ENCODE results near the gene MARVELD1.
A peak's percentile ranks its signal among the peaks of the same experiment; 100 is the strongest.

The MARVELD1 gene

DNA sequence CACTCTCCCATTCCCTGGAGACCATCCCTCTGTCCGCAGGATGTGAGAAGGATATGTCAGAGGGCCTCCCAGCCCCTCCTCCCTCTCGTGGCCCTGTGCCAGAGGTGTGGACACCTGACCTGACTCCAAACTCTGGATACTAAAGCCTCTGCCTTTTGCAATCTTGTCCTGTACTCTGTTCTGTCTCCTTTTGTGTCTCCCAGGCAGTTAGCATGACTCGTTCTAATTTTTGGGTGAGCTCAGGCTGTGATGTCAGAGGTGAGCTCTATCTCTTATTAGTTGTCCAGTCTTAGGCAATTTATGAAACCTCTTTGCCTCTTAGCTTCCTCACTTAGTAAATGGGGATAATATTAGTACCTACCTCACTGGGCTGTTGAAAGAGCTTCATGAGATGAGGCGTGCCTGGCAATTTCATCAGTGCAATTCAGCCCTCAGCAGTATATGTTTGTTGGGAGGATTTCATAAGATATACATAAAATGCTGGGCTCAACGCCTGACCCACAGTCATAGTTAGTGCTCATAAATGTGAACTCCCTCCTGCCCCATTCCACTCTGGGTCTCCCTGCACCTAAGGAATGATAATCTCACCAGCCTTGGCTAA is 10.9 kb downstream of the MARVELD1 start:
- DNase-seq = no peak

DNA sequence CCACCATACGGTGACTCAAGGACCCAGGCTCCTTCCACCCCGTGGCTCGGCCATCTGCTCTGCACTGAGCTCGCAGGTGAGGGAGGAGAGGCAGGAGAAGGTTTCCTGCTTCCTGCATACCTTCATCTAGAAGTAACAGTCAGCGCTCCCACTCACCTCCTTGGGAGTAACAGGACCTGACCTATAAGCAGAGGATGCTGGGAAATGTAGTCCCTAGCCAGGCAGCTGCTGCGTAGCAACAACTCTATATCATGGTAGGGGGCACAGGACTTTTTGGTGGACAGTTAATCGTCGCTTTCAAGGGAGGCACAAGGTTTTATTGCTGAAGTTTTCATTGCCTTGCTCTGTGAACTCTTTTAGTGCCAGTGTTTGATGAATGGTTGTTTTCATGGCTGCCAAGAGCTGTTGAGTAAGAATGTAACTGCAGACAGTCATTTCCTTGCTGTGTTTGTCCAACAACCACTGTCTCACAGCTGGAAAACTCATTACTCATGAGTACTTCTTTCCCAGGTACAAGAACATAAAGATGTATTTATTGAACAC is 13.2 kb downstream of the MARVELD1 start:
- no peak for DNase-seq

GRCh38 chr10:97729014-97729413 is 15.5 kb downstream of the MARVELD1 start:
- DNase-seq = no peak

DNA sequence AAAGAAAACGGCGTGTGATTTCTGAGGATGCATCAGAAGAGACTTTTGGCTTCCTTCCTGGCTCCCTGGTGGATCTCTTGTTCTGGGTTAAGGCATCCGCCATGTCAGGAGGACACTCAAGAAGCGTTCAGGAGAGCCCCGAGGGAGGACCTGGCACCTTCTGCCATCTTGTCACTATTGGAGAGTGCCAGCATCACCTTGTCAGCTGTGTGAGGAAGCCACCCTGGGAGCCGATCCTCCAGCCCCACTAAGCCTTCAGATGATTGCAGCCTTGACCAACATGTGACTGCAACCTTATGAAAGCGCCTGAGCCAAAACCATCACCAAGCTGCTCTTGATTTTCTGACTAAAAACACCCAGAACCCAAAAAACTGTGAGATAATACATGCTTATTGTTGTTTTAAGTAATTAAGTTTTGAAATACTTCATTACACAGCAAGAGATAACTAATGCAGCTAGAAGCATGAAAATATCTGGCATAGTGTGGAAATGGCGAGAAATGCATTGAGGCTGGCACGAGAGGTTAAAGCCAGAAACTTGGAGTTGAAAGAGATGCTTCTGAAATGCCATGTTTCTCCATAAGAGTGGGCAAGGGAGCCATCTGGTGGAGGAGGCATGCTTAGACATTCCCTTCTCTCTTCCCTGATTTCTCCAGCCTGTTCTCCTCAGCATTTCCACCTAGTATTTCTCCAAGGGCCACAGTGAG is 18.0 kb downstream of the MARVELD1 start:
- DNase-seq = peak; percentile 54 to 67

- DNase-seq = no peak
These were observed 18.5 kb downstream of the MARVELD1 start for GRCh38 chr10:97732052-97732359.

DNA sequence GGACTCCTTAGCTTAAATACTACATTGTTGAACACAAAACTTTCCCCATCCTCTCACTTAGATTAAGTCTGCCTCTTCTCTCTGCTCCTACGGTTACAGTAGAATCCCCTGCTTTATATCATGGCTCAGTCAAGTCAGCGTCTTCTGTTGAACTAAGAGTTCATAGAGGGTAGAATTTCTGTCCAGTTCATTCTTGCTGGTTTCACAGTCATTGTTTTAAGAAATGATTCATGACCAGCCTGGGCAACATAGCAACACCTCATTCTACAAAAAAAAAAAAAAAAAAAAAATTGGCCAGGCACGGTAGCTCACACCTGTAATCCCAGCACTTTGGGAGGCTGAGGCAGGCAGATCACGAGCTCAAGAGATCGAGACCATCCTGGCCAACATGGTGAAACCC is 19.7 kb downstream of the MARVELD1 start:
- DNase-seq = no peak

DNA sequence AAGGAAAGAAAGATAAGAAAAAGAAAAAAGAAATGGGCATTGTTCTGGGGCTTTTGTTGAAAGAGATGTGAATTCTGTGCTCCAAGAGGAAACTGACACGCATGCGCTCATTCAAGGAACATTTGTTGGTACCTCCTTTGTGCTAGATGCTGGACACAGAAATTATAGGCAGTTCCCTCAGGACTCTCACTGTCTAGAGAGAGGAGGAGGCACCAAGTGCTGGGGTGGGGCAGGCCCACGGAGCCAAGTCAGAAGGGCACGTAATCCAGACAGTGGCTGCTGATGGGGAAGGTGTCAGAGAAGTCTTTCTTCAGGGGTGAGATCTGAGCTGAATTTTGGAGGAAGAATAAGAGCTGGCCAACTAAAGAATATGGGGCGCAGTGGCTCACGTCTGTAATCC is 20.5 kb downstream of the MARVELD1 start:
- DNase-seq = no peak

- no peak for DNase-seq
These were observed 22.9 kb downstream of the MARVELD1 start for GRCh38 chr10:97736403-97736901.

DNA sequence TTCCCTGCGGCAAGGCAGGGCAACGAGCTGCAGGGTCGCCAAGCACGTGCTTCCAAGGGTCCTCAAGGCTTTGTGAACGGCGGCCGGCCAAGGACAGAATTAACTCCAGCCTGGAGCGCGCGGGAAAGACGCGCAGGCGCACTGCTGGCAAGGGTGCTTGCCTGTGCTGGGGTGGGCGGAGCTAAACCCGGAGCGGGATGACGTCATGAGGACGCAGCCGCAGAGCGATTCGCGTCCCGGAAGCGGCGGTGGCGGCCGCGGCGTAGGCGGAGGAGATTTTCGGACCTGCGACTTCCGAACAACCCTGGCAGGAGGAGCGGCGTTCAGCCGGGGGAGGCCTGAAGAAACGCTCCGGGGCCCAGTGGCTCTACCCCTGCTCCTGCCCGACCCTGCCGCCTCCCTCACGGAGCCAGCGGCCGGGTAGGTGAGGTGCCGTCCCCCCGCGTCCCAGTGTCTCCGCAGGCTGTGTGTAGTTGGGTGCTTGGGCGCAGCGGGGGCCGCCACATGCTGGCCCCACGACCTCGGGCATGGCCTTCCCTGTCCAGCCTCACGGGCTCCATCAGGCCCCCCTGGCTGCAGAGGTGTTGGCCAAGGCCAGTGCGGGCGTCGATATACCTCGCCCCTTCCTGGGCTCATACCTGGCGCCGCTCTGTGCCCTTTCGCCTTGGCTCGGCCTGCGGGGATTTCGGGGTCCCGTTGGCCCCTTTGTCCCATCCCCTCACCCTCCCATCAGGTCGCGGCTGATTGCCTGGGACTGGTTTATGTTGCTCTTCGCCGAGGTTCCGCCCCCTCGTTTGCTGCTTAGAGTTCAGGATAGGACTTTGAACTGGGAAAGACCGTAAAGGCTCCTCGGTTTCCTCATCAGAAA is 23.6 kb downstream of the MARVELD1 start, which contains the start of gene ZFYVE27:
Gene ZFYVE27 (plus strand): TSS at position 227 of the 868 bp plus-strand sequence. CDS start 1,350 bp downstream, outside the sequence.
- DNase-seq = peak; percentile 96 to 99

- DNase-seq = no peak
These were observed 24.3 kb downstream of the MARVELD1 start for GRCh38 chr10:97737770-97738265.

DNA sequence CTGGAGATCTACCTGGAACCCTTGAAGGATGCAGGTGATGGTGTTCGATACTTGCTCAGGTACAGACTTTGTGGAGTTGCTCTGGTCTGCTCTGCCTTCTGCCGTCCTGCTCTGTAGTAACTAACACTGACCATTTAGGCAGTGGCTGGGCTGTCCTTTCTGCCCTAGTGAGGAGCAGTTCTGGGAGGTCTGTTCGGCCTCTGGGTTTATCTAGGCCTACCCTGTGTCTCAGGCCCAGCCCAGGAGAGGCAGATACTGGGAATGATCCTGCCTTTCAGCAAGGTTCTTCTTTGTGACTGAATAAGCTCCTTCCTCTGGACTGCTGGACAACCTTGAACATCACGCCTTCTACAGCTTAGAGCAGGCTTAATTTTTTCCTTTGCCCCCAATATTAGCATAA is 25.1 kb downstream of the MARVELD1 start:
- no peak for DNase-seq

DNA sequence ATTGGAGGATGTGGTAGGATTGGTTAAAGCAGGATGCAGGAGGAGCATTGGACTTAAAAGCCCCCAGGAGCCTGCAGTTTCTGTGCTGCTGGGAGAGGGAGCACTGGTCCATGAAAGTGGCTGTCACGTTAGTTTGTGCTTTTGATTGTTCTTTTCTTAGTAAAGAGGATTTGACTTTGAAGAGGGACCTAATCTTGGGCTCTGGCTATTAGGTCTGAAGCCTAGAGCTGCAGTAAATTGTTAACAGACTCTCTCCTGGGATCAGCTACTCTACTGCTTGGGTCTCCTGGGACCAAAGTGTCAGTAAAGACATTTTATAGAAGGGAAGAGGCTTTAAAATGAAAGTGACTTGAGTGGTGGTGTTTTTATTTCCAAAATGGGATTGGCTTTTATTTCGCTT is 27.1 kb downstream of the MARVELD1 start:
- DNase-seq = no peak

GRCh38 chr10:97743169-97743943 is 29.8 kb downstream of the MARVELD1 start:
- no peak for DNase-seq

GRCh38 chr10:97744405-97745035 is 31.0 kb downstream of the MARVELD1 start:
- DNase-seq = no peak

- DNase-seq = no peak
These were observed 34.0 kb downstream of the MARVELD1 start for GRCh38 chr10:97747573-97747972.

- DNase-seq = no peak
These were observed 34.6 kb downstream of the MARVELD1 start for GRCh38 chr10:97748116-97748515.

DNA sequence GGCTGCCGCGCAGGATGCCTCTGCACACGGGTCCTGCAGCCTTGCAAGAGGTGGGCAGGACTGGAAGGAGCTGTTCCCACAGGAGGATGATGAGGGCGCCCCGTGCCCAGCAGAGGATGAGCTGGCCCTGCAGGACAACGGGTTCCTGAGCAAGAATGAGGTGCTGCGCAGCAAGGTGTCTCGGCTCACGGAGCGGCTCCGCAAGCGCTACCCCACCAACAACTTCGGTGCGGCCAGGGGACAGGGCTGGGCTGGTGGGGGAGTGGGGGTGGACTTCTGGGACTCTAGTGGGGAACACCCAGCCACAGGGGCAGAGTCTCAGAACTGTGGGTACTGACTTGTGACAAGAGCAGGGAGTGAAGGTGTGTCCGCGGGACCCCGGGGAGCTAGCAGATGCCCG is 39.4 kb downstream of the MARVELD1 start:
- no peak for DNase-seq

- DNase-seq = no peak
These were observed 41.2 kb downstream of the MARVELD1 start for GRCh38 chr10:97754726-97755125.

DNA sequence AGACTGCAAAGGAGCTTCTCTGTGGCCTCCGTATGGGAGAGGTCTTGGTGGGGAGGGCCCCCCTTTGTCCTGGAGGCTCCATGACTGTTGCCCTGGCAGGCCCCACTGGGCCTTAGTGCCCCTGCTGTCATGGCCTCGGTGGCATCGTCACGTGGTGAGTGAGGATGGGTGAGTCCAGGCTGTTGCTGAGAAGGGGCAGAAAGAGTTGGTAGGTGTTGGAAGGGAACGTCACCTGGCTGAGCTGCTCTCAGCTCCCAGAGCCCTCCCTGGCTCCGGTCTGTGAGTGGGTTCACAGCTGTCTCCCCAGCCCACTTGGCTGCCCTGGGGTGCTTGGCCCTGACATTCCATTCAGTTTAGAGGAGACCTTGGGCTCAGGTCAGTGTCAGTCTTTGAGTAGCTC is 42.2 kb downstream of the MARVELD1 start:
- DNase-seq = no peak

GRCh38 chr10:97757471-97757870 is 43.9 kb downstream of the MARVELD1 start:
- DNase-seq = no peak

- peak; percentile 59 to 64 for DNase-seq
These were observed 45.8 kb downstream of the MARVELD1 start for GRCh38 chr10:97759158-97759887.
